ENCODE measurements around the gene F2RL2.

The F2RL2 gene

GRCh38 chr5:76622973-76623596, at the start of gene F2RL2:
TSS of gene F2RL2 (minus strand) at chr5:76623403. CDS start at chr5:76623230, 173 bp downstream.
- Histone ChIP-seq H3K27me3 (ENCODE audit: control insufficient read depth, insufficient read depth, low read length) (no peaks in the 10 kb centered on the region), H3K4me1 (ENCODE audit: control insufficient read depth, insufficient read depth, low read length) (peaks cover 8% of the 10 kb centered on the region), H3K27ac (ENCODE audit: low read depth, low read length) (no peak within 1 kb of the TSS), H3K9me3 (ENCODE audit: control insufficient read depth, insufficient read depth, low read depth, low read length) (no peaks in the 10 kb centered on the region), H3K4me3 (ENCODE audit: low read depth, low read length) (no peak within 1 kb of the TSS), H3K36me3 (ENCODE audit: control insufficient read depth, insufficient read depth, low read length) (no peaks in the 10 kb centered on the region), H3K9ac (ENCODE audit: low read length) (no peak within 1 kb of the TSS)

- Histone ChIP-seq H3K36me3 (ENCODE audit: control insufficient read depth, insufficient read depth, low read length) (peaks cover 37% of the 10 kb centered on the region), H3K9ac (ENCODE audit: low read length) (no peak overlapping the region), H3K27me3 (ENCODE audit: control insufficient read depth, insufficient read depth, low read length) (no peaks in the 10 kb centered on the region), H3K4me3 (ENCODE audit: low read depth, low read length) (no peak overlapping the region), H3K9me3 (ENCODE audit: control insufficient read depth, insufficient read depth, low read depth, low read length) (no peaks in the 10 kb centered on the region), H3K27ac (ENCODE audit: low read depth, low read length) (no peak overlapping the region), H3K4me1 (ENCODE audit: control insufficient read depth, insufficient read depth, low read length) (no peaks in the 10 kb centered on the region)
Observed at GRCh38 chr5:76672242-76672641, 49.0 kb upstream of the F2RL2 start.

- Histone ChIP-seq H3K9me3 (ENCODE audit: control insufficient read depth, insufficient read depth, low read depth, low read length) (no peaks in the 10 kb centered on the region), H3K27ac (ENCODE audit: low read depth, low read length) (no peak overlapping the region), H3K36me3 (ENCODE audit: control insufficient read depth, insufficient read depth, low read length) (peaks cover 34% of the 10 kb centered on the region), H3K4me1 (ENCODE audit: control insufficient read depth, insufficient read depth, low read length) (no peaks in the 10 kb centered on the region), H3K9ac (ENCODE audit: low read length) (no peak overlapping the region), H3K27me3 (ENCODE audit: control insufficient read depth, insufficient read depth, low read length) (no peaks in the 10 kb centered on the region), H3K4me3 (ENCODE audit: low read depth, low read length) (no peak overlapping the region)
Observed at GRCh38 chr5:76670508-76670907, 47.3 kb upstream of the F2RL2 start.

- H3K9me3 ChIP-seq (ENCODE audit: control insufficient read depth, insufficient read depth, low read depth, low read length) = no peaks in the 10 kb centered on the region
- H3K9ac ChIP-seq (ENCODE audit: low read length) = no peak overlapping the region
- no peaks in the 10 kb centered on the region for H3K27me3 ChIP-seq (ENCODE audit: control insufficient read depth, insufficient read depth, low read length)
- no peak overlapping the region for H3K4me3 ChIP-seq (ENCODE audit: low read depth, low read length)
- H3K36me3 ChIP-seq (ENCODE audit: control insufficient read depth, insufficient read depth, low read length) = peaks cover 23% of the 10 kb centered on the region
- no peak overlapping the region for H3K27ac ChIP-seq (ENCODE audit: low read depth, low read length)
- H3K4me1 ChIP-seq (ENCODE audit: control insufficient read depth, insufficient read depth, low read length) = no peaks in the 10 kb centered on the region
Observed at GRCh38 chr5:76669245-76669644, 46.0 kb upstream of the F2RL2 start.

- H3K36me3 ChIP-seq (ENCODE audit: control insufficient read depth, insufficient read depth, low read length) = peaks cover 20% of the 10 kb centered on the region
Observed at GRCh38 chr5:76667495-76667894, 44.3 kb upstream of the F2RL2 start.

GRCh38 chr5:76664079-76664478, 40.9 kb upstream of the F2RL2 start:
- Histone ChIP-seq H3K36me3 (ENCODE audit: control insufficient read depth, insufficient read depth, low read length) (peaks cover 14% of the 10 kb centered on the region; the same call in 1 of the 2 replicates), H3K27ac (ENCODE audit: low read depth, low read length) (no peak overlapping the region), H3K9me3 (ENCODE audit: control insufficient read depth, insufficient read depth, low read depth, low read length) (no peaks in the 10 kb centered on the region), H3K4me1 (ENCODE audit: control insufficient read depth, insufficient read depth, low read length) (no peaks in the 10 kb centered on the region; the same call in 1 of the 2 replicates), H3K27me3 (ENCODE audit: control insufficient read depth, insufficient read depth, low read length) (no peaks in the 10 kb centered on the region), H3K9ac (ENCODE audit: low read length) (no peak overlapping the region), H3K4me3 (ENCODE audit: low read depth, low read length) (no peak overlapping the region)

More at GRCh38 chr5:76667495-76667894, 44.3 kb upstream of the F2RL2 start:
- H3K9ac ChIP-seq (ENCODE audit: low read length) = no peak overlapping the region
- H3K27me3 ChIP-seq (ENCODE audit: control insufficient read depth, insufficient read depth, low read length) = no peaks in the 10 kb centered on the region
- H3K4me3 ChIP-seq (ENCODE audit: low read depth, low read length) = no peak overlapping the region
- H3K4me1 ChIP-seq (ENCODE audit: control insufficient read depth, insufficient read depth, low read length) = no peaks in the 10 kb centered on the region; the same call in 1 of the 2 replicates
- no peak overlapping the region for H3K27ac ChIP-seq (ENCODE audit: low read depth, low read length)
- H3K9me3 ChIP-seq (ENCODE audit: control insufficient read depth, insufficient read depth, low read depth, low read length) = no peaks in the 10 kb centered on the region

- no peaks in the 10 kb centered on the region for H3K27me3 ChIP-seq (ENCODE audit: control insufficient read depth, insufficient read depth, low read length)
- H3K9me3 ChIP-seq (ENCODE audit: control insufficient read depth, insufficient read depth, low read depth, low read length) = no peaks in the 10 kb centered on the region
- no peaks in the 10 kb centered on the region; the same call in 1 of the 2 replicates for H3K4me1 ChIP-seq (ENCODE audit: control insufficient read depth, insufficient read depth, low read length)
- H3K9ac ChIP-seq (ENCODE audit: low read length) = no peak overlapping the region
- H3K36me3 ChIP-seq (ENCODE audit: control insufficient read depth, insufficient read depth, low read length) = peaks cover 18% of the 10 kb centered on the region; the same call in 1 of the 2 replicates
- H3K27ac ChIP-seq (ENCODE audit: low read depth, low read length) = no peak overlapping the region
- H3K4me3 ChIP-seq (ENCODE audit: low read depth, low read length) = no peak overlapping the region
Observed at GRCh38 chr5:76663573-76663972, 40.4 kb upstream of the F2RL2 start.

GRCh38 chr5:76662521-76662920, 39.3 kb upstream of the F2RL2 start:
- Histone ChIP-seq H3K27me3 (ENCODE audit: control insufficient read depth, insufficient read depth, low read length) (no peaks in the 10 kb centered on the region), H3K36me3 (ENCODE audit: control insufficient read depth, insufficient read depth, low read length) (peaks cover 21% of the 10 kb centered on the region; the same call in 1 of the 2 replicates), H3K9me3 (ENCODE audit: control insufficient read depth, insufficient read depth, low read depth, low read length) (no peaks in the 10 kb centered on the region), H3K27ac (ENCODE audit: low read depth, low read length) (no peak overlapping the region), H3K4me1 (ENCODE audit: control insufficient read depth, insufficient read depth, low read length) (no peaks in the 10 kb centered on the region; the same call in 1 of the 2 replicates), H3K9ac (ENCODE audit: low read length) (no peak overlapping the region), H3K4me3 (ENCODE audit: low read depth, low read length) (no peak overlapping the region)

GRCh38 chr5:76660360-76660759, 37.2 kb upstream of the F2RL2 start:
- Histone ChIP-seq H3K9me3 (ENCODE audit: control insufficient read depth, insufficient read depth, low read depth, low read length) (no peaks in the 10 kb centered on the region), H3K27ac (ENCODE audit: low read depth, low read length) (no peak overlapping the region), H3K36me3 (ENCODE audit: control insufficient read depth, insufficient read depth, low read length) (peaks cover 17% of the 10 kb centered on the region; the same call in 1 of the 2 replicates), H3K4me1 (ENCODE audit: control insufficient read depth, insufficient read depth, low read length) (no peaks in the 10 kb centered on the region; the same call in 1 of the 2 replicates), H3K4me3 (ENCODE audit: low read depth, low read length) (no peak overlapping the region), H3K27me3 (ENCODE audit: control insufficient read depth, insufficient read depth, low read length) (no peaks in the 10 kb centered on the region), H3K9ac (ENCODE audit: low read length) (no peak overlapping the region)

GRCh38 chr5:76657683-76658311, 34.6 kb upstream of the F2RL2 start:
- Histone ChIP-seq H3K36me3 (ENCODE audit: control insufficient read depth, insufficient read depth, low read length) (peaks cover 17% of the 10 kb centered on the region; the same call in 1 of the 2 replicates), H3K27ac (ENCODE audit: low read depth, low read length) (no peak overlapping the region), H3K4me3 (ENCODE audit: low read depth, low read length) (no peak overlapping the region), H3K9ac (ENCODE audit: low read length) (no peak overlapping the region), H3K27me3 (ENCODE audit: control insufficient read depth, insufficient read depth, low read length) (no peaks in the 10 kb centered on the region), H3K9me3 (ENCODE audit: control insufficient read depth, insufficient read depth, low read depth, low read length) (no peaks in the 10 kb centered on the region), H3K4me1 (ENCODE audit: control insufficient read depth, insufficient read depth, low read length) (no peaks in the 10 kb centered on the region; the same call in 1 of the 2 replicates)

- peaks cover 17% of the 10 kb centered on the region; the same call in 1 of the 2 replicates for H3K36me3 ChIP-seq (ENCODE audit: control insufficient read depth, insufficient read depth, low read length)
- no peaks in the 10 kb centered on the region for H3K4me1 ChIP-seq (ENCODE audit: control insufficient read depth, insufficient read depth, low read length)
- no peak overlapping the region for H3K4me3 ChIP-seq (ENCODE audit: low read depth, low read length)
- H3K9ac ChIP-seq (ENCODE audit: low read length) = no peak overlapping the region
- H3K27me3 ChIP-seq (ENCODE audit: control insufficient read depth, insufficient read depth, low read length) = no peaks in the 10 kb centered on the region
- H3K9me3 ChIP-seq (ENCODE audit: control insufficient read depth, insufficient read depth, low read depth, low read length) = no peaks in the 10 kb centered on the region
- no peak overlapping the region for H3K27ac ChIP-seq (ENCODE audit: low read depth, low read length)
Observed at GRCh38 chr5:76657091-76657490, 33.9 kb upstream of the F2RL2 start.
